NCI-H510A (cell line): ENCODE data around the gene TSPAN32.

Experiments
- DNase-seq: peaks from one replicate; lab custom pipeline; 2025; lab: John Stamatoyannopoulos, UW

Gene TSPAN32

GRCh38 chr11:2366733-2367132 lies 64.9 kb downstream of the TSPAN32 start:
- DNase-seq, result no peak

- no peak for DNase-seq
Observed at GRCh38 chr11:2367266-2368160, 65.7 kb downstream of the TSPAN32 start.
